WTC11 (cell line): ENCODE measurements around the gene CEP85L. TPM values are rescaled to one million over a fixed set of nuclear protein-coding genes. Genes with fewer than 3 reads are reported as not detected.

ENCODE experiments used
- ATAC-seq: fragments of 200-7000 bp; cut with Tn5 transposase; 2 replicates; pipeline ENCODE4 v1.10.0; 2021; ENCODE audit warnings: mild to moderate bottlenecking, moderate library complexity
- CTCF ChIA-PET: fragments of 300-600 bp; sonication (Branson Sonifier 250); formaldehyde crosslinking; loops from one replicate; lab custom pipeline; 2021; ENCODE audit warnings: antibody characterized with exemption; lab: Charles Lee
- POLR2A ChIA-PET: fragments of 350-600 bp; sonication (Branson Sonifier 250); formaldehyde crosslinking; loops from one replicate; lab custom pipeline; 2021; ENCODE audit warnings: antibody characterized with exemption; lab: Charles Lee
- DNase-seq: peaks from one replicate; pipeline ENCODE4 v3.0.0; 2021; ENCODE audit warnings: low spot score
- H3K27ac Mint-ChIP-seq: 2 replicates; pipeline ENCODE4 v1.8.0; 2021; ENCODE audit warnings: mixed read lengths
- H3K27me3 Mint-ChIP-seq: 2 replicates; pipeline ENCODE4 v1.8.0; 2021; ENCODE audit warnings: low read depth, mild to moderate bottlenecking, moderate library complexity, mixed read lengths
- H3K36me3 Mint-ChIP-seq: 2 replicates; pipeline ENCODE4 v1.8.0; 2021; ENCODE audit warnings: mixed read lengths
- H3K4me1 Mint-ChIP-seq: 2 replicates; pipeline ENCODE4 v1.8.0; 2022; ENCODE audit warnings: mixed read lengths
- H3K4me3 Mint-ChIP-seq: 2 replicates; pipeline ENCODE4 v1.8.0; 2021; ENCODE audit warnings: mild to moderate bottlenecking, moderate library complexity, mixed read lengths
- H3K9me3 Mint-ChIP-seq: 2 replicates; pipeline ENCODE4 v1.8.0; 2021; ENCODE audit warnings: mixed read lengths
- ATF6 ChIP-seq: sonication (generic); formaldehyde crosslinking; IDR thresholded peaks from 2 replicates; pipeline ENCODE4 v1.8.1; 2023; ENCODE audit warnings: mild to moderate bottlenecking, missing genetic modification reagents
- CBFB ChIP-seq: sonication (generic); formaldehyde crosslinking; IDR thresholded peaks from 2 replicates; pipeline ENCODE4 v1.8.1; 2022; ENCODE audit warnings: mild to moderate bottlenecking, low read depth, missing genetic modification reagents
- ERG ChIP-seq: fragments of 250-450 bp; sonication (Bioruptor Pico); IDR thresholded peaks from 2 replicates; pipeline ENCODE4 v1.8.0; 2021; ENCODE audit warnings: mild to moderate bottlenecking
- FOXJ3 ChIP-seq: sonication (generic); formaldehyde crosslinking; IDR thresholded peaks from 2 replicates; pipeline ENCODE4 v1.9.0; 2021; ENCODE audit warnings: missing genetic modification reagents, mild to moderate bottlenecking, borderline replicate concordance
- GRHL2 ChIP-seq: fragments of 250-450 bp; sonication (Bioruptor Pico); IDR thresholded peaks from 2 replicates; pipeline ENCODE4 v1.8.0; 2022; ENCODE audit warnings: mild to moderate bottlenecking, moderate library complexity; ENCODE audit not compliant: insufficient replicate concordance, severe bottlenecking
- KAT7 ChIP-seq: sonication (generic); formaldehyde crosslinking; IDR thresholded peaks from 2 replicates; pipeline ENCODE4 v1.8.1; 2023; ENCODE audit warnings: missing genetic modification reagents, mild to moderate bottlenecking, borderline replicate concordance
- MXD4 ChIP-seq: fragments of 250-450 bp; sonication (Bioruptor Pico); IDR thresholded peaks from 2 replicates; pipeline ENCODE4 v1.8.0; 2021; ENCODE audit warnings: mild to moderate bottlenecking, moderate library complexity, borderline replicate concordance
- MYBL2 ChIP-seq: sonication (generic); formaldehyde crosslinking; IDR thresholded peaks from 2 replicates; pipeline ENCODE4 v1.8.1; 2023; ENCODE audit warnings: mild to moderate bottlenecking, moderate library complexity, missing genetic modification reagents
- NR1H2 ChIP-seq: sonication (generic); formaldehyde crosslinking; IDR thresholded peaks from 2 replicates; pipeline ENCODE4 v1.9.0; 2021; ENCODE audit warnings: mild to moderate bottlenecking, moderate library complexity, missing genetic modification reagents
- PRRX2 ChIP-seq: fragments of 250-450 bp; sonication (Bioruptor Pico); IDR thresholded peaks from 2 replicates; pipeline ENCODE4 v1.8.0; 2021; ENCODE audit warnings: mild to moderate bottlenecking
- TEAD4 ChIP-seq: sonication (generic); formaldehyde crosslinking; IDR thresholded peaks from 2 replicates; pipeline ENCODE4 v1.8.0; 2022; ENCODE audit warnings: mild to moderate bottlenecking, missing genetic modification reagents
- ZNF425 ChIP-seq: fragments of 250-450 bp; sonication (Bioruptor Pico); conservative IDR thresholded peaks from 2 replicates; pipeline ENCODE4 v1.9.0; 2021; ENCODE audit warnings: mild to moderate bottlenecking
- ZNF671 ChIP-seq: fragments of 250-450 bp; sonication (Bioruptor Pico); IDR thresholded peaks from 2 replicates; pipeline ENCODE4 v1.8.0; 2021; ENCODE audit warnings: mild to moderate bottlenecking
- total RNA-seq: library from RNA; stranded (reverse); gene quantifications from 3 replicates; pipeline ENCODE4 v1.2.3, GENCODE V29; 2021
- TF ChIP-seq, protein P1 (sequence below): sonication (generic); formaldehyde crosslinking; IDR thresholded peaks from 2 replicates; pipeline ENCODE4 v1.8.0; 2023; ENCODE audit warnings: missing genetic modification reagents, mild to moderate bottlenecking, borderline replicate concordance
- TF ChIP-seq, protein P2 (sequence below): sonication (generic); formaldehyde crosslinking; IDR thresholded peaks from 2 replicates; pipeline ENCODE4 v1.8.1; 2023; ENCODE audit warnings: mild to moderate bottlenecking, missing genetic modification reagents, moderate library complexity
- TF ChIP-seq, protein P3 (sequence below): sonication (generic); formaldehyde crosslinking; IDR thresholded peaks from 2 replicates; pipeline ENCODE4 v1.8.1; 2022; ENCODE audit warnings: mild to moderate bottlenecking, missing genetic modification reagents, moderate library complexity, borderline replicate concordance
- TF ChIP-seq, protein P4 (sequence below): sonication (generic); formaldehyde crosslinking; conservative IDR thresholded peaks from 2 replicates; pipeline ENCODE4 v1.8.1; 2022; ENCODE audit warnings: mild to moderate bottlenecking, missing genetic modification reagents

Gene CEP85L
- total RNA-seq, 1 experiment from 2014 or later: 32.5 TPM

DNA sequence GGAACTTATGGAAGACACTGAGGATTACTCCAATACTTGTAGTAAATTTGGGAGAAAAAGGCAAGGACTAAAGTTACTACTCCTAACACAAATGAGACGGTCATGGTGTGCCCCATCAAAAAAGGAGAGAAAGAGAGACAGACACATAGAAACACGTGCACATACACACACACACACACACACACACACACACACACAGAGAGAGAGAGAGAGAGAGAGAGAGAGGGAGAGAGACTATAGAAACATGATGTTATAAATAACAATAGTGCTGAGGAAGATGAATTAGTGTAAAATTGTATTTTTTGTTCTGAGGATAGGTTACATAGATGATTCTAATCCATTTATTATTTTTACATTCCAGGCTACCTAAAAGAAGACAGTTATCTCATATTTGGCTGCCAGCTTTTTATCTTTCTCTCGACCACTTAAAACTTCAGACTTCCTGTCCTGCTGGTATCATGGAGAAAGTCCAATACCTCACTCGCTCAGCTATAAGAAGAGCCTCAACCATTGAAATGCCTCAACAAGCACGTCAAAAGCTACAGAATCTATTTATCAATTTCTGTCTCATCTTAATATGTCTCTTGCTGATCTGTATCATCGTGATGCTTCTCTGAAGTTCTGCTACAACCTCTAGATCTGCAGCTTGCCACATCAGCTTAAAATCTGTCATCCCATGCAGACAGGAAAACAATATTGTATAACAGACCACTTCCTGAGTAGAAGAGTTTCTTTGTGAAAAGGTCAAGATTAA is 92.8 kb downstream of the CEP85L start:
- no peaks in the 10 kb centered on the region for H3K9me3 Mint-ChIP-seq
- no peaks in the 10 kb centered on the region for H3K4me1 Mint-ChIP-seq
- CTCF ChIA-PET: no interaction called here

GRCh38 chr6:118554698-118555097 is 96.7 kb downstream of the CEP85L start:
- no peaks in the 10 kb centered on the region for H3K9me3 Mint-ChIP-seq
- no peak overlapping the region for H3K4me3 Mint-ChIP-seq
- POLR2A ChIA-PET: no interaction called here
- DNase-seq (no peak), ATAC-seq (no peak)
- H3K4me1 Mint-ChIP-seq: peaks cover 3% of the 10 kb centered on the region
- no peak overlapping the region for H3K27ac Mint-ChIP-seq
- no peaks in the 10 kb centered on the region; the same call in 1 of the 2 replicates for H3K36me3 Mint-ChIP-seq
- H3K27me3 Mint-ChIP-seq: no peaks in the 10 kb centered on the region
- CTCF ChIA-PET: no interaction called here
- TF ChIP-seq, protein P1, sequence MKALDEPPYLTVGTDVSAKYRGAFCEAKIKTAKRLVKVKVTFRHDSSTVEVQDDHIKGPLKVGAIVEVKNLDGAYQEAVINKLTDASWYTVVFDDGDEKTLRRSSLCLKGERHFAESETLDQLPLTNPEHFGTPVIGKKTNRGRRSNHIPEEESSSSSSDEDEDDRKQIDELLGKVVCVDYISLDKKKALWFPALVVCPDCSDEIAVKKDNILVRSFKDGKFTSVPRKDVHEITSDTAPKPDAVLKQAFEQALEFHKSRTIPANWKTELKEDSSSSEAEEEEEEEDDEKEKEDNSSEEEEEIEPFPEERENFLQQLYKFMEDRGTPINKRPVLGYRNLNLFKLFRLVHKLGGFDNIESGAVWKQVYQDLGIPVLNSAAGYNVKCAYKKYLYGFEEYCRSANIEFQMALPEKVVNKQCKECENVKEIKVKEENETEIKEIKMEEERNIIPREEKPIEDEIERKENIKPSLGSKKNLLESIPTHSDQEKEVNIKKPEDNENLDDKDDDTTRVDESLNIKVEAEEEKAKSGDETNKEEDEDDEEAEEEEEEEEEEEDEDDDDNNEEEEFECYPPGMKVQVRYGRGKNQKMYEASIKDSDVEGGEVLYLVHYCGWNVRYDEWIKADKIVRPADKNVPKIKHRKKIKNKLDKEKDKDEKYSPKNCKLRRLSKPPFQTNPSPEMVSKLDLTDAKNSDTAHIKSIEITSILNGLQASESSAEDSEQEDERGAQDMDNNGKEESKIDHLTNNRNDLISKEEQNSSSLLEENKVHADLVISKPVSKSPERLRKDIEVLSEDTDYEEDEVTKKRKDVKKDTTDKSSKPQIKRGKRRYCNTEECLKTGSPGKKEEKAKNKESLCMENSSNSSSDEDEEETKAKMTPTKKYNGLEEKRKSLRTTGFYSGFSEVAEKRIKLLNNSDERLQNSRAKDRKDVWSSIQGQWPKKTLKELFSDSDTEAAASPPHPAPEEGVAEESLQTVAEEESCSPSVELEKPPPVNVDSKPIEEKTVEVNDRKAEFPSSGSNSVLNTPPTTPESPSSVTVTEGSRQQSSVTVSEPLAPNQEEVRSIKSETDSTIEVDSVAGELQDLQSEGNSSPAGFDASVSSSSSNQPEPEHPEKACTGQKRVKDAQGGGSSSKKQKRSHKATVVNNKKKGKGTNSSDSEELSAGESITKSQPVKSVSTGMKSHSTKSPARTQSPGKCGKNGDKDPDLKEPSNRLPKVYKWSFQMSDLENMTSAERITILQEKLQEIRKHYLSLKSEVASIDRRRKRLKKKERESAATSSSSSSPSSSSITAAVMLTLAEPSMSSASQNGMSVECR (CRISPR knock-in tag): no peak
- no peak for TF ChIP-seq MYBL2 (CRISPR knock-in tag)
- TF ChIP-seq ZNF671: no peak
- no peak for TF ChIP-seq KAT7
- no peak for TF ChIP-seq ZNF425 (CRISPR knock-in tag)
- no peak for TF ChIP-seq MXD4 (CRISPR knock-in tag)
- no peak for TF ChIP-seq NR1H2
- TF ChIP-seq, protein P2, sequence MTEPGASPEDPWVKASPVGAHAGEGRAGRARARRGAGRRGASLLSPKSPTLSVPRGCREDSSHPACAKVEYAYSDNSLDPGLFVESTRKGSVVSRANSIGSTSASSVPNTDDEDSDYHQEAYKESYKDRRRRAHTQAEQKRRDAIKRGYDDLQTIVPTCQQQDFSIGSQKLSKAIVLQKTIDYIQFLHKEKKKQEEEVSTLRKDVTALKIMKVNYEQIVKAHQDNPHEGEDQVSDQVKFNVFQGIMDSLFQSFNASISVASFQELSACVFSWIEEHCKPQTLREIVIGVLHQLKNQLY (CRISPR knock-in tag): no peak
- no peak for TF ChIP-seq TEAD4 (CRISPR knock-in tag)
- TF ChIP-seq ATF6 (CRISPR knock-in tag): no peak
- TF ChIP-seq CBFB (CRISPR knock-in tag): no peak
- no peak for TF ChIP-seq ERG (CRISPR knock-in tag)
- TF ChIP-seq, protein P3, sequence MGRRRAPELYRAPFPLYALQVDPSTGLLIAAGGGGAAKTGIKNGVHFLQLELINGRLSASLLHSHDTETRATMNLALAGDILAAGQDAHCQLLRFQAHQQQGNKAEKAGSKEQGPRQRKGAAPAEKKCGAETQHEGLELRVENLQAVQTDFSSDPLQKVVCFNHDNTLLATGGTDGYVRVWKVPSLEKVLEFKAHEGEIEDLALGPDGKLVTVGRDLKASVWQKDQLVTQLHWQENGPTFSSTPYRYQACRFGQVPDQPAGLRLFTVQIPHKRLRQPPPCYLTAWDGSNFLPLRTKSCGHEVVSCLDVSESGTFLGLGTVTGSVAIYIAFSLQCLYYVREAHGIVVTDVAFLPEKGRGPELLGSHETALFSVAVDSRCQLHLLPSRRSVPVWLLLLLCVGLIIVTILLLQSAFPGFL (CRISPR knock-in tag): no peak
- TF ChIP-seq GRHL2 (CRISPR knock-in tag): no peak
- TF ChIP-seq, protein P4, sequence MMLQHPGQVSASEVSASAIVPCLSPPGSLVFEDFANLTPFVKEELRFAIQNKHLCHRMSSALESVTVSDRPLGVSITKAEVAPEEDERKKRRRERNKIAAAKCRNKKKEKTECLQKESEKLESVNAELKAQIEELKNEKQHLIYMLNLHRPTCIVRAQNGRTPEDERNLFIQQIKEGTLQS: no peak

More for the DNA sequence above, 92.8 kb downstream of the CEP85L start:
- ATAC-seq (no peak), DNase-seq (no peak)
- H3K36me3 Mint-ChIP-seq: no peaks in the 10 kb centered on the region; the same call in 1 of the 2 replicates
- POLR2A ChIA-PET: no interaction called here
- peak overlapping the region; percentile 43; the same call in 1 of the 2 replicates for H3K27ac Mint-ChIP-seq
- no peak overlapping the region for H3K4me3 Mint-ChIP-seq
- no peaks in the 10 kb centered on the region for H3K27me3 Mint-ChIP-seq
- TF ChIP-seq PRRX2 (no peak), FOXJ3 (CRISPR knock-in tag) (no peak)
- TF ChIP-seq, protein P3 (CRISPR knock-in tag): no peak
